Nephron (organoid): ENCODE data around the gene AMFR.

Source experiments
- H3K27ac Mint-ChIP-seq, 3 experiments: 2 replicates each; pipeline ENCODE4 v1.8.0; 2020; ENCODE audit warnings: mixed read lengths in 3 of 3, mild to moderate bottlenecking in 2 of 3, moderate library complexity in 1 of 3
- H3K27me3 Mint-ChIP-seq: 2 replicates; pipeline ENCODE4 v1.8.0; 2021; ENCODE audit warnings: low read depth, mild to moderate bottlenecking, moderate library complexity, mixed read lengths
- H3K36me3 Mint-ChIP-seq: 2 replicates; pipeline ENCODE4 v1.8.0; 2020; ENCODE audit warnings: low read depth, mixed read lengths
- H3K4me1 Mint-ChIP-seq: 2 replicates; pipeline ENCODE4 v1.8.0; 2020; ENCODE audit warnings: mixed read lengths
- H3K4me3 Mint-ChIP-seq, 3 experiments: 2 replicates each; pipeline ENCODE4 v1.8.0; 2020; ENCODE audit warnings: mild to moderate bottlenecking in 3 of 3, mixed read lengths in 3 of 3, moderate library complexity in 2 of 3
- H3K9me3 Mint-ChIP-seq: 2 replicates; pipeline ENCODE4 v1.8.0; 2020; ENCODE audit warnings: mixed read lengths
- TF ChIP-seq, protein P1 (sequence below), 3 experiments: fragments of 200-600 bp; sonication (generic); IDR thresholded peaks; one replicate each; pipeline ENCODE4 v1.5.0; 2021; ENCODE audit warnings: antibody characterized with exemption in 3 of 3; ENCODE audit not compliant: unreplicated experiment in 3 of 3

Gene AMFR

GRCh38 chr16:56354016-56354415 lies 71.3 kb downstream of the AMFR start:
- TF ChIP-seq, protein P1, sequence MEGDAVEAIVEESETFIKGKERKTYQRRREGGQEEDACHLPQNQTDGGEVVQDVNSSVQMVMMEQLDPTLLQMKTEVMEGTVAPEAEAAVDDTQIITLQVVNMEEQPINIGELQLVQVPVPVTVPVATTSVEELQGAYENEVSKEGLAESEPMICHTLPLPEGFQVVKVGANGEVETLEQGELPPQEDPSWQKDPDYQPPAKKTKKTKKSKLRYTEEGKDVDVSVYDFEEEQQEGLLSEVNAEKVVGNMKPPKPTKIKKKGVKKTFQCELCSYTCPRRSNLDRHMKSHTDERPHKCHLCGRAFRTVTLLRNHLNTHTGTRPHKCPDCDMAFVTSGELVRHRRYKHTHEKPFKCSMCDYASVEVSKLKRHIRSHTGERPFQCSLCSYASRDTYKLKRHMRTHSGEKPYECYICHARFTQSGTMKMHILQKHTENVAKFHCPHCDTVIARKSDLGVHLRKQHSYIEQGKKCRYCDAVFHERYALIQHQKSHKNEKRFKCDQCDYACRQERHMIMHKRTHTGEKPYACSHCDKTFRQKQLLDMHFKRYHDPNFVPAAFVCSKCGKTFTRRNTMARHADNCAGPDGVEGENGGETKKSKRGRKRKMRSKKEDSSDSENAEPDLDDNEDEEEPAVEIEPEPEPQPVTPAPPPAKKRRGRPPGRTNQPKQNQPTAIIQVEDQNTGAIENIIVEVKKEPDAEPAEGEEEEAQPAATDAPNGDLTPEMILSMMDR (IDR thresholded peaks at IDR 0.05; ENCODE audit: unreplicated experiment in 3 of 3): no peak
- H3K9me3 Mint-ChIP-seq: no peaks in the 10 kb centered on the region
- H3K36me3 Mint-ChIP-seq: no peaks in the 10 kb centered on the region
- H3K4me1 Mint-ChIP-seq: peaks cover 31% of the 10 kb centered on the region
- no peak overlapping the region for H3K4me3 Mint-ChIP-seq
- no peak overlapping the region for H3K27ac Mint-ChIP-seq
- H3K27me3 Mint-ChIP-seq: no peaks in the 10 kb centered on the region

DNA sequence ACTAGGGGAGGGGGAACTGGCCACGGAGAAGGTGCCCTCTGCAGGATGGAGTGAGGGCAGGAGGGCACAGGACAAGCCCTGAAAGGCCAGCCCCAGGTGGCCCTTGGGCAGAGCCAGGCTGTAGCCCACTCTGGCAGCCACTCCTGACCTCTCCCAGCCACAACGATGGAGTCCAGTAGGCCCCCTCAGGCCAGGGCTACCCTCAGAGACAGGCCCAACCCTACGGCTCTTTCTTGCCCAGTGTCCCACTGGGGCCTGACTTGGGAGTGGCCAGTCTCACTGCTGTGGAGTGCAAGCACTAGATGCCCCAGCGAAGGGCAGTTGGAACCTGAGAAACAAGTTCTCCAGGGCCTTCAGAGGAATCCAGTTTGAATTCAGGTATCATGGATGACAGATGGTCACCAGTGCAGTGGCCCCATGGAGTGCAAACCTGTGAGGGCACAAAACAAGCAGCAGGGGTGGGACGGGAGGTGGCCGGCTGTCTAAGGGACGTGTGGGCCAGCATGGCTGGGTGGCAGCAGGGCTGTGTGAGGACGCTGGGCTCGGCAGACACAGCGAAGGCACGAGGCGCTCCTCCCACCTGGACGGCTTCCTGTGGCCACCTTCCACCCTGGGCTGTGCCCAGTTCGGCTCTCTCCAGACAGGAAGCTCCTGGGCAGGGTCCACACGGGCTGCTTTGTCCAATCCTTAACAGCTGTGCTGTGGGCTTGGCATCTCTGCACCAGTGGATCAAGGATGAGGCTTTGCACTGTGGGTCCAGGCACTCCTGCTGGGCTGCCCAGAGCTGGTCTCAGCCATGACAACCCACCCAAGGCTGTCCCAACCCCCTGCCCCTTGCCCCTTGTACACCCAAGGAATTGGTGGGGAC lies 72.1 kb downstream of the AMFR start:
- no peak overlapping the region for H3K27ac Mint-ChIP-seq

DNA sequence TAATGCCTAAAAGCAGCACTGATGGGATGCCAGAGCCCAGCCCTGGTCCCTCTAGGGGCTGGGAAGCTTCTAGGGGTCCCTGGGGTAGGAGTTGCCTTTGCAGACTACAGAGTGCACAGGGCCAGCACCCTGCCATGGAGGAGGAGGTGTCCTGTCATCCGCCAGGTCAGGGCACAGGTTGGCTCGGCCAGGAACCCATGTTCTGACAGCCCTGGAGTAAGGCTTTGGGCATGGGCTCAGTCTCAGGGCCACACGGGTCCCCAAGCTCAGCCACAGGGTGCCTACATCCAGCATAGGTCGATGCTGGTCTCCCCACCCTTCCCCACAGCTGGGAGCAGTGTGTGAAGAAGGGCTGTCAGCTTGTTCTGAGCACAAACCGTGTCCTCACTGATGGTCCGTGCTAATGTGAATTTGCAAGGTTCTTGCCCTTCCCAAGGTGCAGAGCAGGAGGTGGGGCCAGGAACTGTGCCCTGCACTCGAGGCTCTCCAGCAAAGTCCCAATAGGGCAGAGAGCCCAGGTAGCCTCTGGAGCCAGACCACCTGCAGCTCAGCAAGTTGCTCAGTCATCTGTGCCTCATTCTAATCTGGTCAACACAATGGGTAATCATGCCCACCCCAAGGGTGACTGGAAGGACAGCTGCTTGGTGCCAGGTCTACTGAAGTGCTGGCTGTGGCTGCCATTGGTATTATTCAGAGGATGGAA lies 72.8 kb downstream of the AMFR start:
- Mint-ChIP-seq H3K27ac (no peak overlapping the region), H3K4me3 (no peak overlapping the region), H3K9me3 (no peaks in the 10 kb centered on the region), H3K4me1 (peaks cover 17% of the 10 kb centered on the region), H3K27me3 (no peaks in the 10 kb centered on the region), H3K36me3 (no peaks in the 10 kb centered on the region)
- TF ChIP-seq, protein P1 (IDR thresholded peaks at IDR 0.05; ENCODE audit: unreplicated experiment in 3 of 3): no peak

More for the DNA sequence above, 72.1 kb downstream of the AMFR start:
- no peaks in the 10 kb centered on the region for H3K9me3 Mint-ChIP-seq
- H3K4me1 Mint-ChIP-seq: peaks cover 24% of the 10 kb centered on the region
- no peaks in the 10 kb centered on the region for H3K27me3 Mint-ChIP-seq
- TF ChIP-seq, protein P1 (IDR thresholded peaks at IDR 0.05; ENCODE audit: unreplicated experiment in 3 of 3): no peak
- no peaks in the 10 kb centered on the region for H3K36me3 Mint-ChIP-seq
- H3K4me3 Mint-ChIP-seq: no peak overlapping the region

DNA sequence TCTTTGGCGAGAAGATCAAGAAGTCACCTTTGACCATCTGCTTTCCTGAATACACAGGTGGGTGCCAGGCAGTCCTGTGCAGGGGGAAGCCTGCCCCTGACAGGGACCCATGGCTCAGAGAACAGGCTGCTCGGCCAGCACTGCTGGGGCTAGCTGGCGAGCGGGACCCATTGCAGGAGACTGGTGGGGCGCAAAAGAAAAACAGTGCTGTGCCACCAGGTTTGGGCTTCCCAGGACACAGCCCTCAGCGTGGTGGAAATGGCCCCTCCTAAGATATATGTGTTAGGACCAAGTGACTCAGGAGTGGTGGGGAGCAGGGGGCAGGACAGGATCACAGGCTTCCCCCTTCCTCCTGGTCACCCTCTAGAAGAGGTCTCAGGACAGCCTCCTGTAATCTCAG lies 73.9 kb downstream of the AMFR start:
- H3K27ac Mint-ChIP-seq: no peak overlapping the region
- H3K27me3 Mint-ChIP-seq: no peaks in the 10 kb centered on the region
- TF ChIP-seq, protein P1 (IDR thresholded peaks at IDR 0.05; ENCODE audit: unreplicated experiment in 3 of 3): no peak
- H3K4me1 Mint-ChIP-seq: peaks cover 7% of the 10 kb centered on the region
- H3K9me3 Mint-ChIP-seq: no peaks in the 10 kb centered on the region
- H3K4me3 Mint-ChIP-seq: no peak overlapping the region
- H3K36me3 Mint-ChIP-seq: no peaks in the 10 kb centered on the region

DNA sequence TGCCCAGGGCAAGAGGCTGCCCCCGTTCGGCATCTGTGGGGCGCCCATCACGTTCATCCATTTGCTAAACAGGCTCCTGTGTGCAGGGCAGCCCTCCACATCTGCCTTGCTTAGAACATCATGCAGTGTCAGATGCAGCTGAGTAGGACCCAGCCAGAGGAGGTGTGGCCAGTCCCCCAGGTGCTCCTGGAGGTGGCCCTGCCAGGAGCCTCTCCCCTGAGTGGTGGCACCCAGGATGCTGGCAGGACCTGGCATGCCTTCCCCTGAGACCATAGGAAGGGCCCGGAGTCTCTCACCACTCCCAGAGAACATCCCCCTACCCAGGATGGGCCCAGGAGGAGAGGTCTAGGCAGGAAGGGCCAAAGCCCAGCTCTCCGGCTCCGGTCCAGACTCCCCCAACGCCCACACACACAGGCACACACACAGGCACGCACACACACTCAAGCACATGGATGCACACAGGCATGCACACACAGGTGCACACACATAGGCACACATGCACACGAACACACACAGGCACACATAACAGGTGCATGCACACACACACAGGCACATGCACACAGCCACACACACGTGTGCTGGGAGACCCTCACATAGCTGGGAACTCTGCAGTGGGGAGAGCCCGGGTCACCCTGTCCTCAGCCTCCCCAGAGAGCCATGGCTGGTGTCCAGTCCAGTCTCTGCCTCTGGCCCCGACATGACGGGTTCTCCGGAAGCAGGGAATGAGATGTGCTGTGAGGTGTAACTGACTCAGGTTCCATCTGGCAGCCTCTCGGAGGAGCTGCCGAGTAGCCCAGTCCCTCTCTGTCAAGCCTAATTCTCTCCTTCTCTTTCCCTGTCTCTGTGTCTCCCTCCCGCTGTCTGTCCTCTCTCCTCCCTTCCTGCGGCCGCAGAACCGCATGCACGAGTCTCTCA lies 74.6 kb downstream of the AMFR start:
- no peaks in the 10 kb centered on the region for H3K9me3 Mint-ChIP-seq
- no peaks in the 10 kb centered on the region for H3K27me3 Mint-ChIP-seq
- no peak overlapping the region for H3K27ac Mint-ChIP-seq
- H3K4me3 Mint-ChIP-seq: no peak overlapping the region
- TF ChIP-seq, protein P1 (IDR thresholded peaks at IDR 0.05; ENCODE audit: unreplicated experiment in 3 of 3): no peak
- H3K36me3 Mint-ChIP-seq: no peaks in the 10 kb centered on the region
- no peaks in the 10 kb centered on the region for H3K4me1 Mint-ChIP-seq
